ENCODE results near the gene CRYGN. TPM values are rescaled to one million over a fixed set of nuclear protein-coding genes. Genes with fewer than 3 reads are reported as not detected.

Gene CRYGN
- total and polyA plus RNA-seq, 12 donors: 0.07 to 0.72 (median 0.22) TPM; not detected in 8

DNA sequence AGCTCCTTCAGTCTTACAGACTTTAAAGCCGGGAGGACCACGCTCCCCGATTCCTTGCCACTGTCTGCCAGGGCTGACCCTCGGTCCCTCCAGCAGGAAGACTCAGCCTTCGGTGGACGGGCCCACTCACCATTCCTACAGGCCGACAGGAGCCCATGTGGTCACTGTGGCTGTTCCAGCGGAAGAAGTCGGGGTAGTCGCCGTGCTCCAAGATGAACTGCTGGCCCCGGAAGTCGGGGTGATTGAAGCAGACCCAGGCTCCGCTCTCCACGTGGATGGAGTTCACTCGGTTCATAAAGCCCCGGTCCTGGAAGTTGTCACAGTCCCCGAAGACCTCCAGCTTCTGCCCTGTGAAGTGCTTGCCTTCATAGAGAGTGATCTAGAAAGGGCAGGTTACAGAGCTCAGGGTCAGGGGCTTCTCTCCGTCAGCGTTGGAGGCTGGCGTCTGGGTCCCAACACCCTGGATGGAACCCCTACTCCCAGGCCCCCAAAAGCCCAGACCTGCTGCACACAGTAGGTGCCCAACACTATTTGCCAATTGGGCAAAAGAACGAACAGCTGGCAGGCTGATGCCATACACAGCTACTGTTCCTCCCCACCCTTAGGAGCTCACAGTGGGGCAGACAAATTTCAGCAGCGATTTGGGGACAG is 1.9 kb downstream of the CRYGN start:
- H3K36me3 ChIP-seq: no peaks in the 10 kb centered on the region
- WGBS, 2 donors: 90 to 93% methylated on average over 23 of the region's 23 CpGs
- H3K4me3 ChIP-seq: no peak overlapping the region
- H3K9me3 ChIP-seq: no peaks in the 10 kb centered on the region
- DNase-seq (no peak), ATAC-seq (no peak)
- H3K27me3 ChIP-seq: peaks cover 0 to 33% (median 26%) of the 10 kb centered on the region in 7 donors
- TF ChIP-seq, protein P1, sequence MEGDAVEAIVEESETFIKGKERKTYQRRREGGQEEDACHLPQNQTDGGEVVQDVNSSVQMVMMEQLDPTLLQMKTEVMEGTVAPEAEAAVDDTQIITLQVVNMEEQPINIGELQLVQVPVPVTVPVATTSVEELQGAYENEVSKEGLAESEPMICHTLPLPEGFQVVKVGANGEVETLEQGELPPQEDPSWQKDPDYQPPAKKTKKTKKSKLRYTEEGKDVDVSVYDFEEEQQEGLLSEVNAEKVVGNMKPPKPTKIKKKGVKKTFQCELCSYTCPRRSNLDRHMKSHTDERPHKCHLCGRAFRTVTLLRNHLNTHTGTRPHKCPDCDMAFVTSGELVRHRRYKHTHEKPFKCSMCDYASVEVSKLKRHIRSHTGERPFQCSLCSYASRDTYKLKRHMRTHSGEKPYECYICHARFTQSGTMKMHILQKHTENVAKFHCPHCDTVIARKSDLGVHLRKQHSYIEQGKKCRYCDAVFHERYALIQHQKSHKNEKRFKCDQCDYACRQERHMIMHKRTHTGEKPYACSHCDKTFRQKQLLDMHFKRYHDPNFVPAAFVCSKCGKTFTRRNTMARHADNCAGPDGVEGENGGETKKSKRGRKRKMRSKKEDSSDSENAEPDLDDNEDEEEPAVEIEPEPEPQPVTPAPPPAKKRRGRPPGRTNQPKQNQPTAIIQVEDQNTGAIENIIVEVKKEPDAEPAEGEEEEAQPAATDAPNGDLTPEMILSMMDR (IDR thresholded peaks at IDR 0.05): no peak
- intact Hi-C loops (cut with DNase I): loop anchor here in 2 of 10 donors (5.0 kb wide), 1 partner anchor 56 kb away; no protein-coding TSS in a partner anchor
- no peak overlapping the region for H3K27ac ChIP-seq
- peaks cover 0 to 25% (median 15%) of the 10 kb centered on the region in 9 donors for H3K4me1 ChIP-seq

GRCh38 chr7:151437159-151437553 is 2.8 kb downstream of the CRYGN start:
- H3K4me3 ChIP-seq: no peak overlapping the region
- H3K27me3 ChIP-seq: peaks cover 0 to 33% (median 26%) of the 10 kb centered on the region in 7 donors
- ATAC-seq (no peak), DNase-seq (no peak)
- no peaks in the 10 kb centered on the region for H3K9me3 ChIP-seq
- H3K36me3 ChIP-seq: no peaks in the 10 kb centered on the region
- H3K27ac ChIP-seq: peak overlapping the region in 1 of 10 donors; percentile 55
- 86 to 87% methylated on average over 13 of the region's 13 CpGs for WGBS, 2 donors
- intact Hi-C loops (cut with DNase I): loop anchor here in 2 of 10 donors (5.0 kb wide), 1 partner anchor 55 kb away; no protein-coding TSS in a partner anchor
- H3K4me1 ChIP-seq: peaks cover 0 to 25% (median 15%) of the 10 kb centered on the region in 9 donors
- TF ChIP-seq, protein P1 (IDR thresholded peaks at IDR 0.05): no peak

DNA sequence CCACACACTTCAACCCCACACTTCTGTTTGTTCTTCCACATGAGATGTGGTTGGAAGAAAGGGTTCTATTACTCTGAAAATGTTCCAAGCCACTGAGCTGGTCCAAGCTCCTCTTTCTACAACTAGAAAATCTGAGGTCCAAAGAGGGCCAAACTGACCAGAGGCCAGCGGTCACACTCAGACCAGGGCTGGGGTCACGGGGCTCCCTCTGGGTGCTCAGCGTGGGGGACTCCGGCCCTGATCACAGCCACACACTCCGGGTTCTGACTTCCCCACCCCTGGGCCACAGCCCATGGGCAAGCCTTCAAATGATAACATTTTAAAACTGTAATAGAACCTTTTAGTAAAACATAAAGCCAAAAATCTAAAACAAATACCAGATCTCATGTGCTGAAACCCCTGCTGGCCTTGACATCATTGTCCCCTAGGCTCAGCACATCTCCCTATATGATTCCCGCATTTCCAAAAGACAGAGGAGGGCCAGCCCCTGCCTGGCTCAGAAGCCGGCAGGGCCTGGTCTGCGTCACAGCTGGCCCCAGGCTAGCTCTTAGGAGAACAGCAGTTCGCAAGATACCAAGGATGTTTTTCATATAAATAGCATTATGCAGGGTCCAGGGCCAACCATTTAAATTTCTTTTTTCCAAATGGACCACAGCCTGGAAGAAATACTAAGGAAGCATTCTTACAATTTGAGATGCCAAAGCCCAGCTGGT is 3.3 kb downstream of the CRYGN start:
- TF ChIP-seq, protein P1 (IDR thresholded peaks at IDR 0.05): no peak
- peaks cover 0 to 33% (median 26%) of the 10 kb centered on the region in 7 donors for H3K27me3 ChIP-seq
- 58 to 68% methylated on average over 9 of the region's 9 CpGs for WGBS, 2 donors
- no peaks in the 10 kb centered on the region for H3K36me3 ChIP-seq
- intact Hi-C loops (cut with DNase I): loop anchor here in 2 of 10 donors (5.0 kb wide), 1 partner anchor 54 kb away; no protein-coding TSS in a partner anchor
- H3K27ac ChIP-seq: peak overlapping the region in 2 of 10 donors; percentile 20 to 55
- no peak overlapping the region for H3K4me3 ChIP-seq
- peaks cover 0 to 25% (median 15%) of the 10 kb centered on the region in 9 donors for H3K4me1 ChIP-seq
- H3K9me3 ChIP-seq: no peaks in the 10 kb centered on the region
- ATAC-seq (peak in 7 of 8 donors; percentile 29 to 58 (median 39)), DNase-seq (no peak)

- Histone ChIP-seq H3K9me3 (no peaks in the 10 kb centered on the region), H3K27me3 (peaks cover 0 to 33% (median 26%) of the 10 kb centered on the region in 7 donors), H3K4me1 (peaks cover 0 to 23% (median 15%) of the 10 kb centered on the region in 9 donors), H3K36me3 (no peaks in the 10 kb centered on the region), H3K4me3 (no peak overlapping the region), H3K27ac (no peak overlapping the region)
- WGBS, 2 donors: 89 to 91% methylated on average over 11 to 15 of the region's 15 CpGs
- no peak for ATAC-seq
- TF ChIP-seq, protein P1 (IDR thresholded peaks at IDR 0.05): no peak
- DNase-seq: no peak
- intact Hi-C loops (cut with DNase I): loop anchor here in 2 of 10 donors (5.0 kb wide), 1 partner anchor 54 kb away; no protein-coding TSS in a partner anchor
These were observed 4.0 kb downstream of the CRYGN start for GRCh38 chr7:151435971-151436370.

Data from heart right ventricle (tissue), 16 donors.